ENCODE measurements around the gene SCP2D1.
"Not testable (repeated sequence)": the region's sequence is repeated elsewhere in the genome, so short reads cannot be mapped to it uniquely, and the experiment has no call there.

SCP2D1 gene

GRCh38 chr20:18813483-18813882 lies at the start of gene SCP2D1:
SCP2D1 (plus strand) TSS chr20:18813783; CDS start chr20:18813816, 33 bp downstream.
- no peak for DNase-seq

GRCh38 chr20:18767676-18768075 lies 45.9 kb upstream of the SCP2D1 start:
- DNase-seq, result no peak

GRCh38 chr20:18773566-18773965 lies 40.0 kb upstream of the SCP2D1 start:
- no peak for DNase-seq

GRCh38 chr20:18774207-18774606 lies 39.4 kb upstream of the SCP2D1 start:
- DNase-seq, result no peak

GRCh38 chr20:18775633-18776032 lies 38.0 kb upstream of the SCP2D1 start:
- no peak for DNase-seq

- DNase-seq, result no peak
Measured at GRCh38 chr20:18778690-18779392, 34.7 kb upstream of the SCP2D1 start.

- DNase-seq, result no peak
Measured at GRCh38 chr20:18780385-18781130, 33.0 kb upstream of the SCP2D1 start.

- no peak for DNase-seq
Measured at GRCh38 chr20:18781509-18781908, 32.1 kb upstream of the SCP2D1 start.

GRCh38 chr20:18783385-18783959 lies 30.1 kb upstream of the SCP2D1 start:
- no peak for DNase-seq

GRCh38 chr20:18787046-18787445 lies 26.5 kb upstream of the SCP2D1 start:
- not testable (repeated sequence) for DNase-seq

- DNase-seq, result no peak
Measured at GRCh38 chr20:18788021-18788420, 25.6 kb upstream of the SCP2D1 start.

GRCh38 chr20:18790787-18791186 lies 22.8 kb upstream of the SCP2D1 start:
- no peak for DNase-seq

GRCh38 chr20:18793625-18794427 lies 19.8 kb upstream of the SCP2D1 start:
- peak; percentile 84 for DNase-seq

GRCh38 chr20:18794428-18794787 lies 19.2 kb upstream of the SCP2D1 start:
- DNase-seq, result no peak

- DNase-seq, result no peak
Measured at GRCh38 chr20:18795366-18795765, 18.2 kb upstream of the SCP2D1 start.

GRCh38 chr20:18796282-18796833 lies 17.2 kb upstream of the SCP2D1 start:
- no peak for DNase-seq

GRCh38 chr20:18801516-18801915 lies 12.1 kb upstream of the SCP2D1 start:
- no peak for DNase-seq

GRCh38 chr20:18802012-18802634 lies 11.5 kb upstream of the SCP2D1 start:
- DNase-seq, result no peak

GRCh38 chr20:18805881-18806280 lies 7.7 kb upstream of the SCP2D1 start:
- no peak for DNase-seq

GRCh38 chr20:18808712-18809111 lies 4.9 kb upstream of the SCP2D1 start:
- no peak for DNase-seq

- DNase-seq, result no peak
Measured at GRCh38 chr20:18811186-18811585, 2.4 kb upstream of the SCP2D1 start.

GRCh38 chr20:18811904-18812303 lies 1.7 kb upstream of the SCP2D1 start:
- no peak for DNase-seq
